HS-5 (cell line): ENCODE results near the gene RNF14.
A peak's percentile ranks its signal among the peaks of the same experiment; 100 is the strongest.

Experiments
- DNase-seq: peaks from one replicate; pipeline ENCODE4 v3.0.0-alpha.2; 2012; ENCODE audit warnings: low read depth

The RNF14 gene

GRCh38 chr5:141947316-141947715 is 21.6 kb upstream of the RNF14 start:
- no peak for DNase-seq

GRCh38 chr5:141948812-141949211 is 20.1 kb upstream of the RNF14 start:
- DNase-seq: no peak

- DNase-seq: no peak
These were observed 19.4 kb upstream of the RNF14 start for GRCh38 chr5:141949511-141949910.

GRCh38 chr5:141950207-141951005 is 18.5 kb upstream of the RNF14 start:
- DNase-seq: no peak

GRCh38 chr5:141951332-141951781 is 17.5 kb upstream of the RNF14 start:
- no peak for DNase-seq

- no peak for DNase-seq
These were observed 16.9 kb upstream of the RNF14 start for GRCh38 chr5:141952020-141952419.

GRCh38 chr5:141954194-141954593 is 14.7 kb upstream of the RNF14 start:
- no peak for DNase-seq

GRCh38 chr5:141957367-141957996 is 11.4 kb upstream of the RNF14 start:
- DNase-seq: no peak

- DNase-seq: no peak
These were observed 10.8 kb upstream of the RNF14 start, which contains the start of gene PCDH12 for GRCh38 chr5:141958113-141958512. Gene PCDH12 (minus strand): TSS chr5:141958202. CDS start chr5:141957851, 351 bp downstream.

- DNase-seq: no peak
These were observed 10.2 kb upstream of the RNF14 start for GRCh38 chr5:141958546-141959172.

GRCh38 chr5:141960018-141960417 is 8.9 kb upstream of the RNF14 start:
- no peak for DNase-seq

GRCh38 chr5:141960449-141961323 is 8.2 kb upstream of the RNF14 start:
- peak; percentile 60 for DNase-seq

GRCh38 chr5:141961466-141961865 is 7.4 kb upstream of the RNF14 start:
- DNase-seq: no peak

- DNase-seq: no peak
These were observed 5.2 kb upstream of the RNF14 start for GRCh38 chr5:141963701-141964100.

- no peak for DNase-seq
These were observed 3.8 kb upstream of the RNF14 start for GRCh38 chr5:141965071-141965470.

GRCh38 chr5:141966275-141966962 is 2.5 kb upstream of the RNF14 start:
- DNase-seq: no peak

GRCh38 chr5:141966963-141967333 is 2.0 kb upstream of the RNF14 start:
- DNase-seq: no peak

GRCh38 chr5:141969783-141970771 is 1.2 kb downstream of the RNF14 start:
- no peak for DNase-seq

- DNase-seq: no peak
These were observed 5.1 kb downstream of the RNF14 start for GRCh38 chr5:141973871-141974595.

- no peak for DNase-seq
These were observed 7.3 kb downstream of the RNF14 start for GRCh38 chr5:141976176-141976575.
